Measurements from ENCODE around the gene TAF11L4. TPM values are rescaled to one million over a fixed set of nuclear protein-coding genes. Genes with fewer than 3 reads are reported as not detected.
"Not testable (repeated sequence)": the region's sequence is repeated elsewhere in the genome, so short reads cannot be mapped to it uniquely, and the experiment has no call there.

TAF11L4 gene
- total RNA-seq, 1 experiment from 2014 or later, result not detected

DNA sequence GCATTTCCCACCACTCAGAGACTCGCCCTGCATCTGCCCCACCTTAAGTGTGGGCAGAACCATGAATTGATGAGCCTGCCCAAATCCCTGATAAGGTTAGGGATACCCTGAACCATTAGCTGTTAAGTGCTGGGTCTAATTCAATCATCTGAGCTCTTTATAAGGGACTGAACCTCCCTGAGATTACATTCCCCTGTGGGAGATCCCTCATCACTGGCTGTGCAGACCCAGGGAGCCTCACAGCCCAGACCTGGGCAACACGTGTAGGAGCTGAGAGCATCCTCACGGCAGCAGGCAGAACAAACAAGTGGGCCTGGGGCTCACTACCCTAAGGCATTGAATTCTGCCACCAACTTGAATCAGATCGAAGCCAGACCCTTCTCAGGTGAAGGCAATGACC is 24.2 kb upstream of the TAF11L4 start:
- DNase-seq (no peak), ATAC-seq (no peak)
- Histone ChIP-seq H3K4me1 (ENCODE audit: insufficient read depth, low read length) (no peaks in the 10 kb centered on the region), H3F3A (ENCODE audit: low read length, unreplicated experiment) (no peaks in the 10 kb centered on the region), H4K20me1 (ENCODE audit: low read length) (no peaks in the 10 kb centered on the region), H3K4me3 (ENCODE audit: low read length) (no peak overlapping the region), H3K9me3 (ENCODE audit: low read length) (no peaks in the 10 kb centered on the region), H3K79me2 (ENCODE audit: low read length) (no peaks in the 10 kb centered on the region), H2AFZ (ENCODE audit: low read length) (peak overlapping the region; percentile 23; the same call in 1 of the 2 replicates), H3K27me3 (ENCODE audit: low read length) (no peaks in the 10 kb centered on the region), H3K4me2 (ENCODE audit: low read length) (no peak overlapping the region), H3K9me2 (replicated peaks; ENCODE audit: low read length) (no peaks in the 10 kb centered on the region), H3K27ac (ENCODE audit: low read length) (no peak overlapping the region), H3K36me3 (ENCODE audit: low read depth, low read length) (no peaks in the 10 kb centered on the region), H3K9ac (ENCODE audit: low read length) (no peak overlapping the region)
- TF ChIP-seq EZH2 (IDR thresholded peaks at IDR 0.05; ENCODE audit: low read length, unreplicated experiment) (no peak), CTCF (conservative IDR thresholded peaks at IDR 0.05; ENCODE audit: low read depth, low read length) (no peak), EZH2phosphoT487 (IDR thresholded peaks at IDR 0.05; ENCODE audit: borderline replicate concordance, low read length) (no peak)
- ChIA-PET POLR2A (ENCODE audit: unreplicated experiment) (no interaction called here), CTCF (no interaction called here)
- intact Hi-C loops (cut with micrococcal nuclease), result no loop called here
- no TSS peak for BruUV-seq (replicated peaks)

- H3K9ac ChIP-seq (ENCODE audit: low read length); ATAC-seq; H3K4me2 ChIP-seq (ENCODE audit: low read length); H3K27ac ChIP-seq (ENCODE audit: low read length); H3K27me3 ChIP-seq (ENCODE audit: low read length); H3K9me2 ChIP-seq (replicated peaks; ENCODE audit: low read length); H3K79me2 ChIP-seq (ENCODE audit: low read length); BruUV-seq (replicated peaks); H4K20me1 ChIP-seq (ENCODE audit: low read length); DNase-seq; H3F3A ChIP-seq (ENCODE audit: low read length, unreplicated experiment); CTCF ChIA-PET; H3K4me3 ChIP-seq (ENCODE audit: low read length); H3K9me3 ChIP-seq (ENCODE audit: low read length); POLR2A ChIA-PET (ENCODE audit: unreplicated experiment); H3K4me1 ChIP-seq (ENCODE audit: insufficient read depth, low read length); H3K36me3 ChIP-seq (ENCODE audit: low read depth, low read length); intact Hi-C loops (cut with micrococcal nuclease): not testable (repeated sequence)
- H2AFZ ChIP-seq (ENCODE audit: low read length), result peak within 1 kb of the TSS; percentile 23; the same call in 1 of the 2 replicates
Observed at GRCh38 chr5:17497931-17498330, 23.7 kb upstream of the TAF11L4 start, which contains the start of gene TAF11L2. TAF11L2 (plus strand) TSS chr5:17498231.

GRCh38 chr5:17511775-17512325 is 9.8 kb upstream of the TAF11L4 start:
- Histone ChIP-seq H3K9me2 (replicated peaks; ENCODE audit: low read length) (no peaks in the 10 kb centered on the region), H3K9ac (ENCODE audit: low read length) (no peak overlapping the region), H3K27ac (ENCODE audit: low read length) (no peak overlapping the region), H2AFZ (ENCODE audit: low read length) (no peak overlapping the region), H3K79me2 (ENCODE audit: low read length) (no peaks in the 10 kb centered on the region), H3K36me3 (ENCODE audit: low read depth, low read length) (no peaks in the 10 kb centered on the region), H3K27me3 (ENCODE audit: low read length) (no peaks in the 10 kb centered on the region), H3K4me1 (ENCODE audit: insufficient read depth, low read length) (no peaks in the 10 kb centered on the region), H3K9me3 (ENCODE audit: low read length) (no peaks in the 10 kb centered on the region), H3K4me2 (ENCODE audit: low read length) (no peak overlapping the region), H3K4me3 (ENCODE audit: low read length) (no peak overlapping the region), H4K20me1 (ENCODE audit: low read length) (no peaks in the 10 kb centered on the region), H3F3A (ENCODE audit: low read length, unreplicated experiment) (no peaks in the 10 kb centered on the region)
- BruUV-seq (replicated peaks), result no TSS peak
- DNase-seq (no peak), ATAC-seq (no peak)
- TF ChIP-seq EZH2phosphoT487 (IDR thresholded peaks at IDR 0.05; ENCODE audit: borderline replicate concordance, low read length), result no peak
- TF ChIP-seq EZH2 (IDR thresholded peaks at IDR 0.05; ENCODE audit: low read length, unreplicated experiment), result no peak
- no peak for TF ChIP-seq CTCF (conservative IDR thresholded peaks at IDR 0.05; ENCODE audit: low read depth, low read length)
- CTCF ChIA-PET, result no interaction called here
- intact Hi-C loops (cut with micrococcal nuclease), result no loop called here
- POLR2A ChIA-PET (ENCODE audit: unreplicated experiment), result no interaction called here

DNA sequence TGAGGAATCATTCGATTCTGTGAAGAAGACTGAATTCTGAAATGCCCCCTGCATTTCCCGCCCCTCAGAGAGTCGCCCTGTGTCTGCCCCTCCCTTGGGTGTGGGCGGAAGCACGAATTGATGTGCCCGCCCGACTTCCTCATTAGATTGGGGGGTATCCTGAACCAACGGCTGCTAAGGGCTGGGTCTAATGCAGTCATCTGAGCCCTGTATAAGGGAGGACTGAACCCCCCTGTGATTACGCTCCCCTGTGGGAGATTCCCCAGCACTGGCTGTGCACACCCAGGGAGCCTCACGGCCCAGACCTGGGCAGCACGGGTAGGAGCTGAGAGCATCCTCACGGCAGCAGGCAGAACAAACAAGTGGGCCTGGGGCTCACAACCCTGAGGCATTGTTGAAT is 4.1 kb upstream of the TAF11L4 start:
- CTCF ChIA-PET; DNase-seq; BruUV-seq (replicated peaks); intact Hi-C loops (cut with micrococcal nuclease); H2AFZ ChIP-seq (ENCODE audit: low read length); H4K20me1 ChIP-seq (ENCODE audit: low read length); H3K36me3 ChIP-seq (ENCODE audit: low read depth, low read length); ATAC-seq; H3K9me2 ChIP-seq (replicated peaks; ENCODE audit: low read length); H3K4me2 ChIP-seq (ENCODE audit: low read length); H3K27ac ChIP-seq (ENCODE audit: low read length); H3K27me3 ChIP-seq (ENCODE audit: low read length); H3K9ac ChIP-seq (ENCODE audit: low read length); H3F3A ChIP-seq (ENCODE audit: low read length, unreplicated experiment); H3K4me3 ChIP-seq (ENCODE audit: low read length); H3K4me1 ChIP-seq (ENCODE audit: insufficient read depth, low read length); H3K9me3 ChIP-seq (ENCODE audit: low read length); H3K79me2 ChIP-seq (ENCODE audit: low read length); POLR2A ChIA-PET (ENCODE audit: unreplicated experiment): not testable (repeated sequence)

DNA sequence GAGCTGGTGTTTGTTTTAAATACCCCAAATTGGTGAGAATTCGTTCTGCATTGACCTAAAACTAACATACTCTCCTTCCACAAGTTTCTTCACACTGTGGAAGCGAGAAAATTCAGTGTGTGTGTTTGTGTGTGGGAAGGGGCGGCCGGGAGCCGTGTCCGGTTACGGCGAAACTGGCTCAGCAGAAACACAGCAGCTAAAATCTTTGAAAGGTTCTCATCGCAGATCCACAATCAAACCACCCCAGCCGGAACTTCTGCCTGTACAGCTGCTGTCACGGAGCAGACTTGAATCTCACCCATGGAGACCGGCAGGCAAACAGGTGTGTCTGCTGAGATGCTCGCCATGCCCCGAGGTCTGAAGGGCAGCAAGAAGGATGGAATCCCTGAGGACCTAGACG is 3.5 kb upstream of the TAF11L4 start, which contains the start of gene TAF11L3:
Gene TAF11L3, plus strand, starts transcription at position 301 of the 400 bp plus-strand sequence.
- H3K27me3 ChIP-seq (ENCODE audit: low read length); H2AFZ ChIP-seq (ENCODE audit: low read length); H3K9me3 ChIP-seq (ENCODE audit: low read length); H3F3A ChIP-seq (ENCODE audit: low read length, unreplicated experiment); CTCF ChIA-PET; H3K9me2 ChIP-seq (replicated peaks; ENCODE audit: low read length); ATAC-seq; H3K9ac ChIP-seq (ENCODE audit: low read length); POLR2A ChIA-PET (ENCODE audit: unreplicated experiment); H3K4me3 ChIP-seq (ENCODE audit: low read length); intact Hi-C loops (cut with micrococcal nuclease); H3K27ac ChIP-seq (ENCODE audit: low read length); DNase-seq; H3K36me3 ChIP-seq (ENCODE audit: low read depth, low read length); H4K20me1 ChIP-seq (ENCODE audit: low read length); H3K4me1 ChIP-seq (ENCODE audit: insufficient read depth, low read length); H3K79me2 ChIP-seq (ENCODE audit: low read length); H3K4me2 ChIP-seq (ENCODE audit: low read length); BruUV-seq (replicated peaks): not testable (repeated sequence)

Data from PC-3 (cell line).